Measurements from ENCODE around the gene TPPP. TPM values are rescaled to one million over a fixed set of nuclear protein-coding genes. Genes with fewer than 3 reads are reported as not detected.

TPPP gene
- total and polyA plus RNA-seq, 2 donors (not counting 1 experiment from before 2014, with no cell fraction given) = 0.06 TPM; not detected in 1

DNA sequence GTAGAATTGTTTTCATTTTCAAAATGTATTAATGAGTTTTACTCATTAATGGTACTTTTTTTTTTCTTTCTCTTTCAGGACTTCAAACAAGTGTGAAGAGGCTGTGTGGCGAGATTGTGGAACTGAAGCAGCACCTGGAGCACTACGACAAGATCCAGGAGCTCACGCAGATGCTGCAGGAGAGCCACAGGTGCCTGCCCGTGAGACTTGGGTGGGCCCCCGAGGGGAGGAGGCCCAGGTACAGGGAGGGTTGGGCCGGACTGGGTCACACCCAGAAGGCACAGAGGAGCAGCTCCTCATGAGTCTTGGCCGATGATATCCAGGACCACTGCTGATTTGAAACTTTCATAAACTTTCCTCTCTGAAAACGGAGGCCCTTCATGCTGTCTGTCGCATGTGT lies 45.4 kb downstream of the TPPP start:
- peaks cover 10 to 16% of the 10 kb centered on the region in 2 donors for H3K4me1 ChIP-seq (ENCODE audit: control insufficient read depth in 2 of 2, insufficient read depth in 2 of 2, low read length in 2 of 2)
- intact Hi-C loops (cut with micrococcal nuclease) = no loop called here
- H3K9me3 ChIP-seq (ENCODE audit: control extremely low read depth in 1 of 3, control insufficient read depth in 2 of 3, insufficient read depth in 1 of 3, low read length in 2 of 3) = peaks cover 0 to 17% (median 0%) of the 10 kb centered on the region in 3 donors
- no peak overlapping the region for H2AFZ ChIP-seq (ENCODE audit: insufficient read depth, low read depth, low read length, poor library complexity, severe bottlenecking)
- Mint-ChIP-seq H3K4me3 (no peak overlapping the region), H3K9me3 (ENCODE audit: insufficient read depth) (no peaks in the 10 kb centered on the region), H3K27ac (no peak overlapping the region), H3K4me1 (peaks cover 17% of the 10 kb centered on the region), H3K27me3 (no peaks in the 10 kb centered on the region)
- 98% methylated on average over 8 of the region's 9 CpGs for WGBS (ENCODE audit: insufficient coverage)
- ATAC-seq (ENCODE audit: low read depth) = no peak
- ChIA-PET POLR2A (no interaction called here), CTCF (no interaction called here)
- no peak for DNase-seq
- no peaks in the 10 kb centered on the region for H3K27me3 ChIP-seq (replicated peaks in 1 of 4; ENCODE audit: control extremely low read depth in 1 of 4, control insufficient read depth in 3 of 4, insufficient read depth in 4 of 4, low read length in 3 of 4)
- H3K4me2 ChIP-seq (replicated peaks; ENCODE audit: low read depth, low read length, poor library complexity, severe bottlenecking) = no peak overlapping the region
- H3K4me3 ChIP-seq (ENCODE audit: control extremely low read depth in 1 of 5, extremely low read depth in 1 of 5, insufficient read depth in 1 of 5, low read depth in 2 of 5, low read length in 4 of 5) = no peak overlapping the region
- H3K36me3 ChIP-seq (replicated peaks in 1 of 2; ENCODE audit: control extremely low read depth in 1 of 2, control insufficient read depth in 1 of 2, extremely low read depth in 1 of 2, insufficient read depth in 2 of 2, low read length in 1 of 2) = peaks cover 0 to 26% of the 10 kb centered on the region in 2 experiments
- H3K9ac ChIP-seq (ENCODE audit: low read length) = no peak overlapping the region
- no peaks in the 10 kb centered on the region for H3K79me2 ChIP-seq (ENCODE audit: control insufficient read depth, insufficient read depth, low read length)
- no peaks in the 10 kb centered on the region for H4K20me1 ChIP-seq (ENCODE audit: control insufficient read depth, insufficient read depth, low read length, poor library complexity, severe bottlenecking)
- H3K27ac ChIP-seq (ENCODE audit: low read length in 2 of 2) = no peak overlapping the region
- TF ChIP-seq EZH2 (IDR thresholded peaks at IDR 0.05; ENCODE audit: borderline replicate concordance, insufficient read depth, low read depth, low read length, poor library complexity, severe bottlenecking) (no peak), CTCF (IDR thresholded peaks at IDR 0.05) (no peak)

GRCh38 chr5:647311-647710 lies 45.8 kb downstream of the TPPP start:
- Histone ChIP-seq H3K36me3 (replicated peaks in 1 of 2; ENCODE audit: control extremely low read depth in 1 of 2, control insufficient read depth in 1 of 2, extremely low read depth in 1 of 2, insufficient read depth in 2 of 2, low read length in 1 of 2) (peaks cover 0 to 23% of the 10 kb centered on the region in 2 experiments), H3K9ac (ENCODE audit: low read length) (no peak overlapping the region), H2AFZ (ENCODE audit: insufficient read depth, low read depth, low read length, poor library complexity, severe bottlenecking) (no peak overlapping the region), H3K4me3 (ENCODE audit: control extremely low read depth in 1 of 5, extremely low read depth in 1 of 5, insufficient read depth in 1 of 5, low read depth in 2 of 5, low read length in 4 of 5) (no peak overlapping the region), H3K27ac (ENCODE audit: low read length in 2 of 2) (no peak overlapping the region), H4K20me1 (ENCODE audit: control insufficient read depth, insufficient read depth, low read length, poor library complexity, severe bottlenecking) (no peaks in the 10 kb centered on the region), H3K4me2 (replicated peaks; ENCODE audit: low read depth, low read length, poor library complexity, severe bottlenecking) (no peak overlapping the region), H3K79me2 (ENCODE audit: control insufficient read depth, insufficient read depth, low read length) (no peaks in the 10 kb centered on the region), H3K9me3 (ENCODE audit: control extremely low read depth in 1 of 3, control insufficient read depth in 2 of 3, insufficient read depth in 1 of 3, low read length in 2 of 3) (peaks cover 0 to 17% (median 0%) of the 10 kb centered on the region in 3 donors), H3K4me1 (ENCODE audit: control insufficient read depth in 2 of 2, insufficient read depth in 2 of 2, low read length in 2 of 2) (peaks cover 10 to 16% of the 10 kb centered on the region in 2 donors), H3K27me3 (replicated peaks in 1 of 4; ENCODE audit: control extremely low read depth in 1 of 4, control insufficient read depth in 3 of 4, insufficient read depth in 4 of 4, low read length in 3 of 4) (no peaks in the 10 kb centered on the region)
- CTCF ChIA-PET = no interaction called here
- no peak for ATAC-seq (ENCODE audit: low read depth)
- peaks cover 17% of the 10 kb centered on the region for H3K4me1 Mint-ChIP-seq
- H3K27ac Mint-ChIP-seq = no peak overlapping the region
- no peak overlapping the region for H3K4me3 Mint-ChIP-seq
- intact Hi-C loops (cut with micrococcal nuclease) = no loop called here
- TF ChIP-seq CTCF (IDR thresholded peaks at IDR 0.05) (no peak), EZH2 (IDR thresholded peaks at IDR 0.05; ENCODE audit: borderline replicate concordance, insufficient read depth, low read depth, low read length, poor library complexity, severe bottlenecking) (no peak)
- 100% methylated on average over 2 of the region's 4 CpGs for WGBS (ENCODE audit: insufficient coverage)
- no peak for DNase-seq
- no peaks in the 10 kb centered on the region for H3K27me3 Mint-ChIP-seq
- no peaks in the 10 kb centered on the region for H3K9me3 Mint-ChIP-seq (ENCODE audit: insufficient read depth)
- POLR2A ChIA-PET = no interaction called here

Data from B cell (primary cell).